Left ventricle myocardium inferior (tissue), 1 donor: Measurements from ENCODE around the gene PEX7. TPM values are rescaled to one million over a fixed set of nuclear protein-coding genes. Genes with fewer than 3 reads are reported as not detected.

Experiments used
- DNase-seq: peaks from one replicate; pipeline ENCODE4 v3.0.0-alpha.2; 2020
- H3K27ac ChIP-seq: fragments of 200-600 bp; replicated peaks from 2 replicates; pipeline ENCODE4 v1.8.0; 2021
- H3K27me3 ChIP-seq: fragments of 200-600 bp; 2 replicates; pipeline ENCODE4 v1.8.0; 2021; ENCODE audit warnings: low read depth
- H3K36me3 ChIP-seq: fragments of 200-600 bp; 2 replicates; pipeline ENCODE4 v1.8.0; 2021
- H3K4me1 ChIP-seq: fragments of 200-600 bp; 2 replicates; pipeline ENCODE4 v1.8.0; 2021
- H3K4me3 ChIP-seq: fragments of 200-600 bp; 2 replicates; pipeline ENCODE4 v1.8.0; 2021; ENCODE audit warnings: mild to moderate bottlenecking, moderate library complexity
- H3K9me3 ChIP-seq: fragments of 200-600 bp; replicated peaks from 2 replicates; pipeline ENCODE4 v1.8.0; 2021
- intact Hi-C: fragments of 100-400 bp; cut with micrococcal nuclease; formaldehyde crosslinking; loops from one replicate; pipeline ENCODE4 v1.11.0; 2022
- long read RNA-seq: library from polyadenylated mRNA; unstranded; transcript quantifications from one replicate; pipeline ENCODE4 v2.0.0, GENCODE V29; 2021
- total RNA-seq: library from RNA; stranded (reverse); fragmentation: NEBNext Ultra II Directional; extraction: Animal tissue kit (Norgen Biotek cat#: 25700); gene quantifications from one replicate; pipeline ENCODE4 v1.2.1, GENCODE V29; 2021
- TF ChIP-seq, protein P1 (sequence below): fragments of 200-600 bp; IDR thresholded peaks from 2 replicates; pipeline ENCODE4 v1.8.0; 2021; ENCODE audit warnings: antibody characterized with exemption, mild to moderate bottlenecking, borderline replicate concordance
- donor health status: DM: no; HTN: yes; CAD: no; lungs with severe emphysema.

Gene PEX7
- 14.8 TPM for total RNA-seq
- long read RNA-seq, transcript PEX7-201 (10 exons, 1,464 nt): major isoform, 14 of 18 reads
- long read RNA-seq, partial matches to known transcripts: 0 of 18 reads
- long read RNA-seq, other reads (novel, unspliced or antisense): 3 of 18 reads

DNA sequence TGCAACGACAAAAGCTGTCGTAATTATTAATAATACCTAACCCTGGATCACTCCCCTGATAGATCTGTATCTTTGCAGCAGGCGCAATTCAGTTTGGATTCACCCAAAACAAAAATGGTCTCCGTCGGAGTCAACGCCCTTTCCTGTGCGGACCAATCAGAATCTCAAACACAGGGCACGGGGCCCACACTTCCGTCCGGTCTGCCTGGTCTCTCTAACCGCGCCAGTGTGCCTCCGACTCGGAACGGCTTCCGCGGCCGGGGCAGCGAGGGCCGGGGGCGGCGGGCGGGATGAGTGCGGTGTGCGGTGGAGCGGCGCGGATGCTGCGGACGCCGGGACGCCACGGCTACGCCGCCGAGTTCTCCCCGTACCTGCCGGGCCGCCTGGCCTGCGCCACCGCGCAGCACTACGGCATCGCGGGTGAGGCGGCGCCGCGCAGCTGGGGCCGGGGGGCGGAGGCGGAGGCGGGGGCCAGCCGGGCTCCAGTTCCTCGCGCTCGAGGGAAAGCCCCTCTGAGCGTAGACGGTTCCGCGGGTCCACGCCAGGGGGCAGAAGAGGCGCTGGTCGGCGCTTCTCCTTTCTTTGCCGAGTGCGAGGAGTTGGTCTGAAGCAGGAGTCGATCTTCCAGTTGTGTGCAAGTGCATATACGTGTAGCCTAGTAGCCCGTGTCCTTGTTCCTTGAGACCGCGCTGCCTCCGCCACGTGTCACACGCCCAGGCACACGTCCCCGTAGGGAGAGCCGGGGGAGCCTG lies at the start of gene PEX7:
TSS of gene PEX7 (plus strand) at position 217 of the 752 bp plus-strand sequence. CDS start at position 291, 74 bp downstream.
- H3K4me3 ChIP-seq: peak within 1 kb of the TSS; percentile 80
- TF ChIP-seq, protein P1, sequence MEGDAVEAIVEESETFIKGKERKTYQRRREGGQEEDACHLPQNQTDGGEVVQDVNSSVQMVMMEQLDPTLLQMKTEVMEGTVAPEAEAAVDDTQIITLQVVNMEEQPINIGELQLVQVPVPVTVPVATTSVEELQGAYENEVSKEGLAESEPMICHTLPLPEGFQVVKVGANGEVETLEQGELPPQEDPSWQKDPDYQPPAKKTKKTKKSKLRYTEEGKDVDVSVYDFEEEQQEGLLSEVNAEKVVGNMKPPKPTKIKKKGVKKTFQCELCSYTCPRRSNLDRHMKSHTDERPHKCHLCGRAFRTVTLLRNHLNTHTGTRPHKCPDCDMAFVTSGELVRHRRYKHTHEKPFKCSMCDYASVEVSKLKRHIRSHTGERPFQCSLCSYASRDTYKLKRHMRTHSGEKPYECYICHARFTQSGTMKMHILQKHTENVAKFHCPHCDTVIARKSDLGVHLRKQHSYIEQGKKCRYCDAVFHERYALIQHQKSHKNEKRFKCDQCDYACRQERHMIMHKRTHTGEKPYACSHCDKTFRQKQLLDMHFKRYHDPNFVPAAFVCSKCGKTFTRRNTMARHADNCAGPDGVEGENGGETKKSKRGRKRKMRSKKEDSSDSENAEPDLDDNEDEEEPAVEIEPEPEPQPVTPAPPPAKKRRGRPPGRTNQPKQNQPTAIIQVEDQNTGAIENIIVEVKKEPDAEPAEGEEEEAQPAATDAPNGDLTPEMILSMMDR: peak; percentile 78
- H3K9me3 ChIP-seq: no peaks in the 10 kb centered on the region
- peaks cover 50% of the 10 kb centered on the region for H3K4me1 ChIP-seq
- no peaks in the 10 kb centered on the region for H3K27me3 ChIP-seq
- DNase-seq: peak; percentile 92
- peaks cover 7% of the 10 kb centered on the region for H3K36me3 ChIP-seq
- intact Hi-C loops: no loop called here
- H3K27ac ChIP-seq: peak within 1 kb of the TSS; percentile 97

DNA sequence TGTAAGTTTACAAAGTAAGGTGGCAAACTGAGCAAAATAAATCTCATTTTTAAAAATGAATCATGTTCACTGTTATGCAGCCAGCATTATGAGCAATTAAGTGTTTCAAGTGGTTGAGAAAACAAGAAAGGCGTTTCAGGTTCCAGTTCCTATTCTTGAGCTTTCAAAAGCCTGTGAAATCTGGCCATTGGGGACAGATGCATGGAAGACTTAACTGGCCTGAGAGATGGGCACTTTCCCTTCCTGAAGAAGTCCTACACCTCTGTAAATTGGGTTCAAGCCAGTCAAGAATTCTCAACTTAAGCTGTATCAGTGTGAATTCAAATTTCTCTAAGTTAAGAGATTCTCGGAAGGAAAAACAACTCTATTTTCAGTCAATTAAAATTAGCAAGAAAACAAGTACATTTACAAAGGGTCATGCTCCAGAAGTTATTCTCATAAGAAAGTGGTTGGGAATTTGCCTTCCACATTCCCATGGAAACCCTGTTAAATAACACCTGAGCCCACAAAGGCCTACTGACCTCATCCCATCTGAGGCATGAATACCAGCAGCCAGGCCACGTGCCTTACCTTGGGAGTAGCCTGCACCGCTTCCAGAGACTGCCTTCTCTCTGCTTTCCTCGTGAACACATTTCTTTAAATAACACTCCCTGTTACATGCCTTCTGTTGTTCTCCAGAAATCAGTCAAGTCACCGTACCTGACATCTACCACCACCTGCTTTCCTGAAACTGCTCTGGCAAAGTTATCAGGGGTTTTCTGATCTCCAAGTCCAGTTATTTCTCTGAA lies 49.5 kb upstream of the PEX7 start:
- Histone ChIP-seq H3K4me3 (no peak overlapping the region), H3K4me1 (peaks cover 69% of the 10 kb centered on the region), H3K27ac (peak overlapping the region; percentile 68), H3K9me3 (no peaks in the 10 kb centered on the region), H3K36me3 (no peaks in the 10 kb centered on the region), H3K27me3 (no peaks in the 10 kb centered on the region)
- no peak for DNase-seq
- intact Hi-C loops: no loop called here
- TF ChIP-seq, protein P1: no peak

DNA sequence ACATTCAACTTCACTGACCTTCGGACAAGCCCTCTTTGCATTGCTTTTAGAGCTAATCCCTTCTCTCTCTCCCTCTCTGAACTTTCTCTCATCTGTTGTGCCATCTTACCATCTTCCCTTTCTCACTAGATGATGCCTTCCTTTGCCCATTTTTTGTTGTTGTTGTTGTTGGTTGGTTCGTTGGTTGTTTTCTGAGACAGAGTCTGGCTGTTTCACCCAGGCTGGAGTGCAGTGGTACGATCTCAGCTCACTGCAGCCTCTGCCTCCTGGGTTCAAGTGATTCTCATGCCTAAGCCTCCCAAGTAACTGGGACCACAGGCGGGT lies 49.0 kb upstream of the PEX7 start:
- intact Hi-C loops: no loop called here
- Histone ChIP-seq H3K36me3 (no peaks in the 10 kb centered on the region), H3K9me3 (no peaks in the 10 kb centered on the region), H3K4me3 (no peak overlapping the region), H3K27ac (peak overlapping the region; percentile 68), H3K27me3 (no peaks in the 10 kb centered on the region), H3K4me1 (peaks cover 72% of the 10 kb centered on the region)
- TF ChIP-seq, protein P1: no peak
- DNase-seq: no peak

- intact Hi-C loops: no loop called here
- Histone ChIP-seq H3K27ac (peak overlapping the region; percentile 68), H3K4me3 (no peak overlapping the region), H3K4me1 (peaks cover 80% of the 10 kb centered on the region), H3K27me3 (no peaks in the 10 kb centered on the region), H3K36me3 (no peaks in the 10 kb centered on the region), H3K9me3 (no peaks in the 10 kb centered on the region)
- DNase-seq: no peak
- TF ChIP-seq, protein P1: no peak
Observed at GRCh38 chr6:136774228-136775041, 48.0 kb upstream of the PEX7 start.

DNA sequence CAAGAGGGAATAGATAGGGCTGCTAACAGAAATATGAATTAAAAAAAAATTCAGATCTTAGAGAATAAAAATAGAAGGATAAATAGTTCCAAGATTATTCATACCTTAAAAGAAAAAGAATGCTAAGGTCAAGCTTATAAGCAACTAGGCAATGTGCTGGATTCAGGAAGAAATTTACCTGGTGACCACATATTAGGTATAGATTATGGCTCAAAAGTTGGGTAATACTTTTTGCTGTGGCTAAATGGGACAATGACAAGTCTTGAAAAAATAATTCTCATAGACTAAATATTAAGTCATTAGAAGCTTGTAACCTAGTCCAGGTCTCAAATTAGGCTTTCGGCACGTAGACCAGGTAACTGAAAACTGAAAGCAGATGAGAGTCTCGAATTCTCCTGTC lies 47.3 kb upstream of the PEX7 start:
- Histone ChIP-seq H3K27ac (peak overlapping the region; percentile 68), H3K4me1 (peaks cover 86% of the 10 kb centered on the region)

More for the DNA sequence above, 47.3 kb upstream of the PEX7 start:
- TF ChIP-seq, protein P1: no peak
- DNase-seq: no peak
- H3K27me3 ChIP-seq: no peaks in the 10 kb centered on the region
- no peaks in the 10 kb centered on the region for H3K36me3 ChIP-seq
- no peaks in the 10 kb centered on the region for H3K9me3 ChIP-seq
- no peak overlapping the region for H3K4me3 ChIP-seq
- intact Hi-C loops: no loop called here
